HCT116 (cell line): Measurements from ENCODE around the gene MIS18A. TPM values are rescaled to one million over a fixed set of nuclear protein-coding genes. Genes with fewer than 3 reads are reported as not detected.

Source experiments
- ATAC-seq: fragments of 200-7000 bp; cut with Tn5 transposase; 2 replicates; pipeline ENCODE4 v1.9.1; 2020; ENCODE audit warnings: mild to moderate bottlenecking, moderate library complexity
- BruUV-seq: library from RNA; stranded (reverse); fragments of 400-500 nt; replicated peaks from 2 replicates; lab custom pipeline; 2021; lab: Mats Ljungman, UMichigan
- CTCF ChIA-PET: fragments of 300-600 bp; sonication (Branson Sonifier 250); formaldehyde crosslinking; loops from one replicate; lab custom pipeline; 2021; ENCODE audit warnings: antibody characterized with exemption; lab: Charles Lee
- POLR2A ChIA-PET: fragments of 300-600, 350-600 bp; sonication (Branson Sonifier 250); formaldehyde crosslinking; loops from one replicate; lab custom pipeline; 2021; ENCODE audit warnings: antibody characterized with exemption; lab: Charles Lee
- RAD21 ChIA-PET, 2 experiments: fragments of 300-600 bp; sonication (Branson Sonifier 250); formaldehyde crosslinking; loops; one replicate each; lab custom pipeline; 2023; ENCODE audit warnings: low total read pairs in 2 of 2; ENCODE audit not compliant: uncharacterized antibody in 2 of 2, unreplicated experiment in 2 of 2, low non-redundant PET in 1 of 2; lab: Charles Lee
- DNase-seq: peaks from one replicate; pipeline ENCODE4 v3.0.0-alpha.2; 2010; ENCODE audit warnings: low read depth, low spot score
- H2AFZ ChIP-seq: fragments of 200-600 bp; shearing (Covaris generic), sonication (generic); 2 replicates; pipeline ENCODE4 v1.6.1; 2017; ENCODE audit warnings: low read depth, mixed run types, mixed read lengths, antibody characterized with exemption, low read length; ENCODE audit not compliant: poor library complexity, severe bottlenecking
- H3K27ac ChIP-seq: 2 replicates; pipeline ENCODE4 v1.5.1; 2012; ENCODE audit warnings: low read depth, low read length
- H3K27me3 ChIP-seq: fragments of 200-600 bp; sonication (generic); 2 replicates; pipeline ENCODE4 v1.6.1; 2016; ENCODE audit warnings: mixed run types, low read length, mixed read lengths; ENCODE audit not compliant: insufficient read depth
- H3K36me3 ChIP-seq, 2 experiments: fragments of 200-500 bp in 1 of 2; fragments of 200-600 bp in 1 of 2; sonication (Bioruptor generic) in 1 of 2; sonication (generic) in 1 of 2; 2 replicates each; pipeline versions ENCODE4 v1.5.1 to v1.6.1; 2014 to 2016; ENCODE audit warnings: low read length in 2 of 2, inconsistent platforms in 1 of 2, mixed read lengths in 1 of 2, mixed run types in 1 of 2; ENCODE audit not compliant: insufficient read depth in 2 of 2, control insufficient read depth in 1 of 2
- H3K4me1 ChIP-seq, 2 experiments: fragments of 200-600 bp in 1 of 2; sonication (generic) in 1 of 2; 2 replicates each; pipeline versions ENCODE4 v1.5.1 to v1.6.1; 2012 to 2017; ENCODE audit warnings: low read length in 2 of 2, inconsistent platforms in 1 of 2, mild to moderate bottlenecking in 1 of 2, mixed read lengths in 1 of 2, mixed run types in 1 of 2, moderate library complexity in 1 of 2; ENCODE audit not compliant: insufficient read depth in 2 of 2, control insufficient read depth in 1 of 2
- H3K4me2 ChIP-seq: fragments of 200-600 bp; sonication (generic); 2 replicates; pipeline ENCODE4 v1.6.1; 2017; ENCODE audit warnings: mixed run types, low read length, mixed read lengths
- H3K4me3 ChIP-seq, 2 experiments: fragments of 200-600 bp in 1 of 2; sonication (generic) in 1 of 2; replicated peaks in 1 of 2; 2 replicates each; pipeline ENCODE4 v1.5.1; 2011 to 2016; ENCODE audit warnings: low read length in 2 of 2, control low read depth in 1 of 2, low read depth in 1 of 2, mild to moderate bottlenecking in 1 of 2, mixed read lengths in 1 of 2, mixed run types in 1 of 2
- H3K79me2 ChIP-seq: fragments of 200-600 bp; sonication (generic); 2 replicates; pipeline ENCODE4 v1.6.1; 2017; ENCODE audit warnings: mild to moderate bottlenecking, mixed run types, low read length, moderate library complexity, mixed read lengths; ENCODE audit not compliant: insufficient read depth
- H3K9ac ChIP-seq: fragments of 200-600 bp; sonication (generic); 2 replicates; pipeline ENCODE4 v1.6.1; 2016; ENCODE audit warnings: low read length, mixed read lengths
- H3K9me2 ChIP-seq: fragments of 200-600 bp; sonication (generic), shearing (Covaris generic); 2 replicates; pipeline ENCODE4 v1.6.1; 2017; ENCODE audit warnings: mixed run types, mild to moderate bottlenecking, moderate library complexity; ENCODE audit not compliant: insufficient read depth
- H3K9me3 ChIP-seq, 2 experiments: fragments of 200-500 bp in 1 of 2; fragments of 200-600 bp in 1 of 2; sonication (Bioruptor generic) in 1 of 2; sonication (generic) in 1 of 2; 2 replicates each; pipeline ENCODE4 v1.6.1; 2014 to 2017; ENCODE audit warnings: low read length in 2 of 2, mixed read lengths in 2 of 2, inconsistent platforms in 1 of 2, low read depth in 1 of 2, mild to moderate bottlenecking in 1 of 2, mixed run types in 1 of 2, moderate library complexity in 1 of 2; ENCODE audit not compliant: control insufficient read depth in 1 of 2, insufficient read depth in 1 of 2
- H4K20me1 ChIP-seq: fragments of 200-600 bp; sonication (generic), shearing (Covaris generic); 2 replicates; pipeline ENCODE4 v1.6.1; 2017; ENCODE audit warnings: mixed run types, mild to moderate bottlenecking, moderate library complexity; ENCODE audit not compliant: insufficient read depth
- CBX3 ChIP-seq: IDR thresholded peaks from 2 replicates; pipeline ENCODE4 v1.6.1; 2012; ENCODE audit warnings: low read depth
- CEBPB ChIP-seq: IDR thresholded peaks from 2 replicates; pipeline ENCODE4 v1.6.1; 2012; ENCODE audit warnings: low read depth
- EGR1 ChIP-seq: IDR thresholded peaks from 2 replicates; pipeline ENCODE4 v1.6.1; 2012; ENCODE audit warnings: low read depth
- FOSL1 ChIP-seq: IDR thresholded peaks from 2 replicates; pipeline ENCODE4 v1.6.1; 2012; ENCODE audit warnings: low read depth
- JUND ChIP-seq: IDR thresholded peaks from 2 replicates; pipeline ENCODE4 v1.6.1; 2012
- POLR2AphosphoS5 ChIP-seq: IDR thresholded peaks from 2 replicates; pipeline ENCODE4 v1.6.1; 2011; ENCODE audit warnings: mild to moderate bottlenecking, low read depth, low read length, moderate library complexity
- RAD21 ChIP-seq: IDR thresholded peaks from 2 replicates; pipeline ENCODE4 v1.6.1; 2012; ENCODE audit warnings: low read depth, mild to moderate bottlenecking
- SIN3A ChIP-seq: IDR thresholded peaks from 2 replicates; pipeline ENCODE4 v1.6.1; 2012; ENCODE audit warnings: low read depth
- SP1 ChIP-seq: IDR thresholded peaks from 2 replicates; pipeline ENCODE4 v1.6.1; 2012; ENCODE audit warnings: low read depth
- SRF ChIP-seq: IDR thresholded peaks from 2 replicates; pipeline ENCODE4 v1.6.1; 2012; ENCODE audit warnings: low read depth
- YY1 ChIP-seq: IDR thresholded peaks from 2 replicates; pipeline ENCODE4 v1.6.1; 2011; ENCODE audit warnings: low read length, low read depth, moderate library complexity, mild to moderate bottlenecking; ENCODE audit not compliant: insufficient replicate concordance; ENCODE audit errors: extremely low read depth
- intact Hi-C: fragments of 100-400 bp; cut with micrococcal nuclease; formaldehyde crosslinking; loops from 2 replicates; pipeline ENCODE4 v1.10.0; 2022
- total RNA-seq: library from RNA; stranded (reverse); gene quantifications from one replicate; pipeline ENCODE4 v1.2.1, GENCODE V29; 2021; ENCODE audit not compliant: unreplicated experiment
- TF ChIP-seq, protein P1 (sequence below): IDR thresholded peaks from 2 replicates; pipeline ENCODE4 v1.6.1; 2011; ENCODE audit warnings: mild to moderate bottlenecking, low read length, moderate library complexity; ENCODE audit not compliant: insufficient replicate concordance; ENCODE audit errors: extremely low read depth
- TF ChIP-seq, protein P2 (sequence below), 3 experiments: fragments of 200-600 bp in 1 of 3; sonication (generic) in 1 of 3; IDR thresholded peaks in 2 of 3; conservative IDR thresholded peaks in 1 of 3; 2 replicates each; pipeline ENCODE4 v1.5.1; 2012 to 2017; ENCODE audit warnings: low read depth in 2 of 3, low read length in 2 of 3, antibody characterized with exemption in 1 of 3, borderline replicate concordance in 1 of 3, control low read depth in 1 of 3, mild to moderate bottlenecking in 1 of 3, mixed read lengths in 1 of 3, mixed run types in 1 of 3, moderate library complexity in 1 of 3; ENCODE audit not compliant: insufficient read depth in 1 of 3
- TF ChIP-seq, protein P3 (sequence below): IDR thresholded peaks from 2 replicates; pipeline ENCODE4 v1.6.1; 2012

MIS18A gene
- total RNA-seq, 1 experiment from 2014 or later, result 30.0 TPM

DNA sequence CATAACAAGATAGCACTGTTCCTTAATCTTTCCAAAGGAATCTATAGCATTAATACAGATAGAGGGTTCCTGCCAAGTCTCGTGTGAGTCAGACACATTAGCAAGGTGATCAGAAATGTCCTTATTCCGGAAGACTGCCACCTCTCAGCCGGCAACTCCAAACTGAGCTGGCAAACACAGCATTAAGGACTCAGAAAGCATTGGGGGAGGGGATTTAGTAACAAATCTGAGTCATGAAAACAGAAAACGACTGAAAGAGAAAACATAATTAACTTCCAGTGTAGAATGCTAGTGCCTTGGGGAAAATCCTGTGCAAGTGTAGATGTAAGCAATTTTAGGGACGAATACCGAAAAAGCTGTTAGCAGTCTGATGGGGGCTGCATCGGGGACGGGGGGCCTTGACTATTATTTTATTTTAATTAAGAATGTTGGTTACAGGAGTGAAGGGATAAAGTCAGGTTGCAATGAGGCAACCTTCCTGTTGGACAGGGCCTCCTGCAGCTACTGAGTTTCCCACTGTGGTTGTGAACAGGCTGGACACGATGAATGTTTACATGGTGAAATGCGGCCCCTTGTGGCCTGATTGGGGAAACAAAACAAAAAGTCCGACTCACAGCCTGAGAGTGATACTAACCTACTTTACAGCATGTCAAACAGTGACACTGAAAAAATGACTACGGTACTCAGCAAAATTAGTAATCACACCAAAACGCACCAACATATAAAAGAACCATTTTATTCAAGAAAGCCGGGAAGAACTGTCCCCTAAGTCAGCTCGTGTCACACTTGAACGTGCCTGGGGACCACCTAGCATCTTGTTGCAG is 20.7 kb downstream of the MIS18A start:
- H3K4me1 ChIP-seq, result peaks cover 0 to 14% of the 10 kb centered on the region in 2 experiments; a peak in 3 of 4 replicates
- no peaks in the 10 kb centered on the region for H3K9me2 ChIP-seq
- H3K4me3 ChIP-seq, result no peak overlapping the region
- no peak overlapping the region for H2AFZ ChIP-seq
- intact Hi-C loops, result loop anchor here (1.0 to 2.0 kb wide), 4 partner anchors 161 to 471 kb away; no protein-coding TSS in a partner anchor
- peak overlapping the region; percentile 41; the same call in 1 of the 2 replicates for H3K4me2 ChIP-seq
- H3K79me2 ChIP-seq, result no peaks in the 10 kb centered on the region
- ChIA-PET RAD21 (interaction anchor here (1.3 kb wide), 2 partner anchors 392 to 477 kb away, joined by 3 to 4 read pairs; no protein-coding TSS in a partner anchor), CTCF (interaction anchor here (0.6 to 3.5 kb wide), 18 partner anchors 8 to 477 kb away, joined by 3 to 39 read pairs (median 4); no protein-coding TSS in a partner anchor), POLR2A (no interaction called here)
- no peaks in the 10 kb centered on the region for H4K20me1 ChIP-seq
- BruUV-seq, result no TSS peak
- TF ChIP-seq FOSL1 (no peak), JUND (no peak), SRF (no peak), CEBPB (no peak), CBX3 (no peak), YY1 (no peak), RAD21 (peak; percentile 81), SP1 (no peak), POLR2AphosphoS5 (no peak), SIN3A (no peak), EGR1 (no peak)
- TF ChIP-seq, protein P1, sequence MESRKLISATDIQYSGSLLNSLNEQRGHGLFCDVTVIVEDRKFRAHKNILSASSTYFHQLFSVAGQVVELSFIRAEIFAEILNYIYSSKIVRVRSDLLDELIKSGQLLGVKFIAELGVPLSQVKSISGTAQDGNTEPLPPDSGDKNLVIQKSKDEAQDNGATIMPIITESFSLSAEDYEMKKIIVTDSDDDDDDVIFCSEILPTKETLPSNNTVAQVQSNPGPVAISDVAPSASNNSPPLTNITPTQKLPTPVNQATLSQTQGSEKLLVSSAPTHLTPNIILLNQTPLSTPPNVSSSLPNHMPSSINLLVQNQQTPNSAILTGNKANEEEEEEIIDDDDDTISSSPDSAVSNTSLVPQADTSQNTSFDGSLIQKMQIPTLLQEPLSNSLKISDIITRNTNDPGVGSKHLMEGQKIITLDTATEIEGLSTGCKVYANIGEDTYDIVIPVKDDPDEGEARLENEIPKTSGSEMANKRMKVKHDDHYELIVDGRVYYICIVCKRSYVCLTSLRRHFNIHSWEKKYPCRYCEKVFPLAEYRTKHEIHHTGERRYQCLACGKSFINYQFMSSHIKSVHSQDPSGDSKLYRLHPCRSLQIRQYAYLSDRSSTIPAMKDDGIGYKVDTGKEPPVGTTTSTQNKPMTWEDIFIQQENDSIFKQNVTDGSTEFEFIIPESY, result no peak
- TF ChIP-seq, protein P2, sequence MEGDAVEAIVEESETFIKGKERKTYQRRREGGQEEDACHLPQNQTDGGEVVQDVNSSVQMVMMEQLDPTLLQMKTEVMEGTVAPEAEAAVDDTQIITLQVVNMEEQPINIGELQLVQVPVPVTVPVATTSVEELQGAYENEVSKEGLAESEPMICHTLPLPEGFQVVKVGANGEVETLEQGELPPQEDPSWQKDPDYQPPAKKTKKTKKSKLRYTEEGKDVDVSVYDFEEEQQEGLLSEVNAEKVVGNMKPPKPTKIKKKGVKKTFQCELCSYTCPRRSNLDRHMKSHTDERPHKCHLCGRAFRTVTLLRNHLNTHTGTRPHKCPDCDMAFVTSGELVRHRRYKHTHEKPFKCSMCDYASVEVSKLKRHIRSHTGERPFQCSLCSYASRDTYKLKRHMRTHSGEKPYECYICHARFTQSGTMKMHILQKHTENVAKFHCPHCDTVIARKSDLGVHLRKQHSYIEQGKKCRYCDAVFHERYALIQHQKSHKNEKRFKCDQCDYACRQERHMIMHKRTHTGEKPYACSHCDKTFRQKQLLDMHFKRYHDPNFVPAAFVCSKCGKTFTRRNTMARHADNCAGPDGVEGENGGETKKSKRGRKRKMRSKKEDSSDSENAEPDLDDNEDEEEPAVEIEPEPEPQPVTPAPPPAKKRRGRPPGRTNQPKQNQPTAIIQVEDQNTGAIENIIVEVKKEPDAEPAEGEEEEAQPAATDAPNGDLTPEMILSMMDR (IDR thresholded peaks at IDR 0.05 in 2 of 3, conservative IDR thresholded peaks at IDR 0.05 in 1 of 3; ENCODE audit: borderline replicate concordance in 1 of 3, insufficient read depth in 1 of 3, low read depth in 2 of 3, low read length in 2 of 3), result peak; percentile 64 to 87 (median 77); a peak in 5 of 6 replicates
- TF ChIP-seq, protein P3, sequence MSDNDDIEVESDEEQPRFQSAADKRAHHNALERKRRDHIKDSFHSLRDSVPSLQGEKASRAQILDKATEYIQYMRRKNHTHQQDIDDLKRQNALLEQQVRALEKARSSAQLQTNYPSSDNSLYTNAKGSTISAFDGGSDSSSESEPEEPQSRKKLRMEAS, result no peak
- no peaks in the 10 kb centered on the region for H3K36me3 ChIP-seq
- ATAC-seq, result peak; percentile 96
- DNase-seq, result peak; percentile 62
- H3K9me3 ChIP-seq, result no peaks in the 10 kb centered on the region
- H3K27me3 ChIP-seq, result peaks cover 24% of the 10 kb centered on the region
- no peak overlapping the region for H3K9ac ChIP-seq
- no peak overlapping the region for H3K27ac ChIP-seq
